Measurements from ENCODE around the gene KRT76. TPM values are rescaled to one million over a fixed set of nuclear protein-coding genes. Genes with fewer than 3 reads are reported as not detected.

The KRT76 gene
- total RNA-seq, 1 donor from 2014 or later: not detected

- DNase-seq (no peak), ATAC-seq (no peak)
- intact Hi-C loops (cut with micrococcal nuclease): no loop called here
These were observed 56.7 kb downstream of the KRT76 start for GRCh38 chr12:52720365-52720886.

Other genes starting within 250 kb of the KRT76 start
- gene KRT71, start 224.2 kb downstream of the KRT76 start, total RNA-seq: not detected
- not detected for gene KRT74, start 203.5 kb downstream of the KRT76 start, total RNA-seq
- not detected for gene KRT72, start 175.9 kb downstream of the KRT76 start, total RNA-seq
- gene KRT73, start 158.8 kb downstream of the KRT76 start, total RNA-seq: not detected
- not detected for gene KRT2, start 125.1 kb downstream of the KRT76 start, total RNA-seq
- gene KRT1, start 96.9 kb downstream of the KRT76 start, total RNA-seq: 0.15 TPM
- not detected for gene KRT77, start 73.8 kb downstream of the KRT76 start, total RNA-seq
- not detected for gene KRT3, start 18.8 kb upstream of the KRT76 start, total RNA-seq
- gene KRT4, start 36.8 kb upstream of the KRT76 start, total RNA-seq: not detected
- gene KRT79, start 57.0 kb upstream of the KRT76 start, total RNA-seq: not detected
- gene KRT78, start 71.6 kb upstream of the KRT76 start, total RNA-seq: not detected
- gene KRT8, start 127.7 kb upstream of the KRT76 start, total RNA-seq: 100 TPM
- gene KRT18, start 171.8 kb upstream of the KRT76 start, total RNA-seq: 9.2 TPM
- 513 TPM for gene EIF4B, start 229.1 kb upstream of the KRT76 start, total RNA-seq

Measured in left ventricle myocardium superior (tissue), 1 donor.